GM06990 (cell line): Measurements from ENCODE around the gene CSTB.

Experiments
- DNase-seq: peaks from one replicate; pipeline ENCODE4 v3.0.0-alpha.2; 2011; ENCODE audit not compliant: insufficient read length; ENCODE audit errors: extremely low read depth
- H3K27me3 ChIP-seq: replicated peaks from 2 replicates; pipeline ENCODE4 v1.6.0; 2011; ENCODE audit warnings: low read length; ENCODE audit not compliant: control insufficient read depth, insufficient read depth
- H3K36me3 ChIP-seq: 2 replicates; pipeline ENCODE4 v1.5.1; 2011; ENCODE audit warnings: low read length; ENCODE audit not compliant: control insufficient read depth, insufficient read depth
- H3K4me3 ChIP-seq: replicated peaks from 2 replicates; pipeline ENCODE4 v1.5.1; 2011; ENCODE audit warnings: low read depth, mild to moderate bottlenecking, control low read depth, low read length
- CTCF ChIP-seq: IDR thresholded peaks from 2 replicates; pipeline ENCODE4 v1.5.1; 2011; ENCODE audit warnings: low read length, control low read depth, mild to moderate bottlenecking, inconsistent platforms; ENCODE audit not compliant: insufficient read depth, poor library complexity, severe bottlenecking

The CSTB gene

GRCh38 chr21:43775190-43775589 is 918 bp downstream of the CSTB start:
- no peak for TF ChIP-seq CTCF
- peaks cover 5% of the 10 kb centered on the region for H3K36me3 ChIP-seq
- no peak for DNase-seq
- no peaks in the 10 kb centered on the region for H3K27me3 ChIP-seq
- H3K4me3 ChIP-seq: peak overlapping the region; percentile 62

- H3K36me3 ChIP-seq: peaks cover 5% of the 10 kb centered on the region
- no peaks in the 10 kb centered on the region for H3K27me3 ChIP-seq
- no peak for TF ChIP-seq CTCF
- DNase-seq: no peak
- no peak overlapping the region for H3K4me3 ChIP-seq
Observed at GRCh38 chr21:43774163-43774562, 1.9 kb downstream of the CSTB start.

- no peaks in the 10 kb centered on the region for H3K27me3 ChIP-seq
- TF ChIP-seq CTCF: no peak
- peaks cover 5% of the 10 kb centered on the region for H3K36me3 ChIP-seq
- no peak overlapping the region for H3K4me3 ChIP-seq
- no peak for DNase-seq
Observed at GRCh38 chr21:43772425-43772821, 3.7 kb downstream of the CSTB start.

GRCh38 chr21:43771698-43772424 is 4.2 kb downstream of the CSTB start:
- TF ChIP-seq CTCF: no peak
- Histone ChIP-seq H3K27me3 (no peaks in the 10 kb centered on the region), H3K4me3 (no peak overlapping the region), H3K36me3 (peaks cover 5% of the 10 kb centered on the region)
- DNase-seq: no peak

- H3K36me3 ChIP-seq: peaks cover 5% of the 10 kb centered on the region
- DNase-seq: no peak
- TF ChIP-seq CTCF: no peak
- H3K4me3 ChIP-seq: no peak overlapping the region
- no peaks in the 10 kb centered on the region for H3K27me3 ChIP-seq
Observed at GRCh38 chr21:43771199-43771675, 4.9 kb downstream of the CSTB start.
